HG03159 (cell line): ENCODE results near the gene TSC22D4.
"Not testable (repeated sequence)": the region's sequence is repeated elsewhere in the genome, so short reads cannot be mapped to it uniquely, and the experiment has no call there.

Experiments
- ATAC-seq: cut with Tn5 transposase; IDR thresholded peaks from one replicate; pipeline ENCODE4 v1.9.1; 2021; ENCODE audit warnings: mild to moderate bottlenecking, moderate library complexity; ENCODE audit not compliant: unreplicated experiment

Gene TSC22D4

GRCh38 chr7:100478958-100479660 lies at the start of gene TSC22D4:
Gene TSC22D4, minus strand, starts transcription at chr7:100479214. Its CDS starts 1,176 bp downstream, at chr7:100478038.
- ATAC-seq: peak; percentile 71

GRCh38 chr7:100528108-100528866 lies 49.3 kb upstream of the TSC22D4 start:
- ATAC-seq: not testable (repeated sequence)

GRCh38 chr7:100523192-100523591 lies 44.2 kb upstream of the TSC22D4 start:
- ATAC-seq: not testable (repeated sequence)

GRCh38 chr7:100521909-100522593 lies 43.0 kb upstream of the TSC22D4 start:
- not testable (repeated sequence) for ATAC-seq

GRCh38 chr7:100521076-100521475 lies 42.1 kb upstream of the TSC22D4 start:
- no peak for ATAC-seq

GRCh38 chr7:100520138-100520537 lies 41.1 kb upstream of the TSC22D4 start:
- no peak for ATAC-seq

GRCh38 chr7:100519580-100519979 lies 40.6 kb upstream of the TSC22D4 start:
- no peak for ATAC-seq

GRCh38 chr7:100517305-100517704 lies 38.3 kb upstream of the TSC22D4 start:
- no peak for ATAC-seq

GRCh38 chr7:100516135-100516812 lies 37.3 kb upstream of the TSC22D4 start:
- peak; percentile 46 for ATAC-seq

GRCh38 chr7:100515072-100515532 lies 36.1 kb upstream of the TSC22D4 start:
- no peak for ATAC-seq

- no peak for ATAC-seq
Observed at GRCh38 chr7:100513212-100513810, 34.3 kb upstream of the TSC22D4 start.

GRCh38 chr7:100510437-100511239 lies 31.6 kb upstream of the TSC22D4 start:
- no peak for ATAC-seq

- ATAC-seq: no peak
Observed at GRCh38 chr7:100509231-100509630, 30.2 kb upstream of the TSC22D4 start.

- no peak for ATAC-seq
Observed at GRCh38 chr7:100506356-100506923, 27.4 kb upstream of the TSC22D4 start.

GRCh38 chr7:100504887-100505611 lies 26.0 kb upstream of the TSC22D4 start:
- ATAC-seq: no peak

- ATAC-seq: not testable (repeated sequence)
Observed at GRCh38 chr7:100504031-100504430, 25.0 kb upstream of the TSC22D4 start.

GRCh38 chr7:100500743-100501142 lies 21.7 kb upstream of the TSC22D4 start:
- ATAC-seq: not testable (repeated sequence)

GRCh38 chr7:100496509-100496908 lies 17.5 kb upstream of the TSC22D4 start:
- ATAC-seq: no peak
